ENCODE measurements around the gene NECTIN4. TPM values are rescaled to one million over a fixed set of nuclear protein-coding genes. Genes with fewer than 3 reads are reported as not detected.
A peak's percentile ranks its signal among the peaks of the same experiment; 100 is the strongest.

The NECTIN4 gene
- total and polyA plus RNA-seq, 2 experiments from 2014 or later, result 0.16 TPM; not detected in 1

GRCh38 chr1:161089938-161090337 lies 580 bp upstream of the NECTIN4 start:
- no peak overlapping the region for H3K4me3 Mint-ChIP-seq

More at GRCh38 chr1:161089938-161090337, 580 bp upstream of the NECTIN4 start:
- H2AFZ ChIP-seq, result peak overlapping the region; percentile 72; the same call in 1 of the 2 replicates
- no peak for DNase-seq (ENCODE audit: low spot score)
- Mint-ChIP-seq H3K4me1 (peaks cover 17% of the 10 kb centered on the region), H3K36me3 (ENCODE audit: low read depth) (no peaks in the 10 kb centered on the region), H3K9me3 (no peaks in the 10 kb centered on the region), H3K27ac (no peak overlapping the region), H3K27me3 (ENCODE audit: insufficient read depth, low read depth, poor library complexity) (peaks cover 11% of the 10 kb centered on the region)
- H3K79me2 ChIP-seq (replicated peaks; ENCODE audit: insufficient read depth), result no peaks in the 10 kb centered on the region
- TF ChIP-seq REST (IDR thresholded peaks at IDR 0.05; ENCODE audit: unreplicated experiment), result no peak
- TF ChIP-seq ETS1 (IDR thresholded peaks at IDR 0.05), result no peak
- TF ChIP-seq, protein P1, sequence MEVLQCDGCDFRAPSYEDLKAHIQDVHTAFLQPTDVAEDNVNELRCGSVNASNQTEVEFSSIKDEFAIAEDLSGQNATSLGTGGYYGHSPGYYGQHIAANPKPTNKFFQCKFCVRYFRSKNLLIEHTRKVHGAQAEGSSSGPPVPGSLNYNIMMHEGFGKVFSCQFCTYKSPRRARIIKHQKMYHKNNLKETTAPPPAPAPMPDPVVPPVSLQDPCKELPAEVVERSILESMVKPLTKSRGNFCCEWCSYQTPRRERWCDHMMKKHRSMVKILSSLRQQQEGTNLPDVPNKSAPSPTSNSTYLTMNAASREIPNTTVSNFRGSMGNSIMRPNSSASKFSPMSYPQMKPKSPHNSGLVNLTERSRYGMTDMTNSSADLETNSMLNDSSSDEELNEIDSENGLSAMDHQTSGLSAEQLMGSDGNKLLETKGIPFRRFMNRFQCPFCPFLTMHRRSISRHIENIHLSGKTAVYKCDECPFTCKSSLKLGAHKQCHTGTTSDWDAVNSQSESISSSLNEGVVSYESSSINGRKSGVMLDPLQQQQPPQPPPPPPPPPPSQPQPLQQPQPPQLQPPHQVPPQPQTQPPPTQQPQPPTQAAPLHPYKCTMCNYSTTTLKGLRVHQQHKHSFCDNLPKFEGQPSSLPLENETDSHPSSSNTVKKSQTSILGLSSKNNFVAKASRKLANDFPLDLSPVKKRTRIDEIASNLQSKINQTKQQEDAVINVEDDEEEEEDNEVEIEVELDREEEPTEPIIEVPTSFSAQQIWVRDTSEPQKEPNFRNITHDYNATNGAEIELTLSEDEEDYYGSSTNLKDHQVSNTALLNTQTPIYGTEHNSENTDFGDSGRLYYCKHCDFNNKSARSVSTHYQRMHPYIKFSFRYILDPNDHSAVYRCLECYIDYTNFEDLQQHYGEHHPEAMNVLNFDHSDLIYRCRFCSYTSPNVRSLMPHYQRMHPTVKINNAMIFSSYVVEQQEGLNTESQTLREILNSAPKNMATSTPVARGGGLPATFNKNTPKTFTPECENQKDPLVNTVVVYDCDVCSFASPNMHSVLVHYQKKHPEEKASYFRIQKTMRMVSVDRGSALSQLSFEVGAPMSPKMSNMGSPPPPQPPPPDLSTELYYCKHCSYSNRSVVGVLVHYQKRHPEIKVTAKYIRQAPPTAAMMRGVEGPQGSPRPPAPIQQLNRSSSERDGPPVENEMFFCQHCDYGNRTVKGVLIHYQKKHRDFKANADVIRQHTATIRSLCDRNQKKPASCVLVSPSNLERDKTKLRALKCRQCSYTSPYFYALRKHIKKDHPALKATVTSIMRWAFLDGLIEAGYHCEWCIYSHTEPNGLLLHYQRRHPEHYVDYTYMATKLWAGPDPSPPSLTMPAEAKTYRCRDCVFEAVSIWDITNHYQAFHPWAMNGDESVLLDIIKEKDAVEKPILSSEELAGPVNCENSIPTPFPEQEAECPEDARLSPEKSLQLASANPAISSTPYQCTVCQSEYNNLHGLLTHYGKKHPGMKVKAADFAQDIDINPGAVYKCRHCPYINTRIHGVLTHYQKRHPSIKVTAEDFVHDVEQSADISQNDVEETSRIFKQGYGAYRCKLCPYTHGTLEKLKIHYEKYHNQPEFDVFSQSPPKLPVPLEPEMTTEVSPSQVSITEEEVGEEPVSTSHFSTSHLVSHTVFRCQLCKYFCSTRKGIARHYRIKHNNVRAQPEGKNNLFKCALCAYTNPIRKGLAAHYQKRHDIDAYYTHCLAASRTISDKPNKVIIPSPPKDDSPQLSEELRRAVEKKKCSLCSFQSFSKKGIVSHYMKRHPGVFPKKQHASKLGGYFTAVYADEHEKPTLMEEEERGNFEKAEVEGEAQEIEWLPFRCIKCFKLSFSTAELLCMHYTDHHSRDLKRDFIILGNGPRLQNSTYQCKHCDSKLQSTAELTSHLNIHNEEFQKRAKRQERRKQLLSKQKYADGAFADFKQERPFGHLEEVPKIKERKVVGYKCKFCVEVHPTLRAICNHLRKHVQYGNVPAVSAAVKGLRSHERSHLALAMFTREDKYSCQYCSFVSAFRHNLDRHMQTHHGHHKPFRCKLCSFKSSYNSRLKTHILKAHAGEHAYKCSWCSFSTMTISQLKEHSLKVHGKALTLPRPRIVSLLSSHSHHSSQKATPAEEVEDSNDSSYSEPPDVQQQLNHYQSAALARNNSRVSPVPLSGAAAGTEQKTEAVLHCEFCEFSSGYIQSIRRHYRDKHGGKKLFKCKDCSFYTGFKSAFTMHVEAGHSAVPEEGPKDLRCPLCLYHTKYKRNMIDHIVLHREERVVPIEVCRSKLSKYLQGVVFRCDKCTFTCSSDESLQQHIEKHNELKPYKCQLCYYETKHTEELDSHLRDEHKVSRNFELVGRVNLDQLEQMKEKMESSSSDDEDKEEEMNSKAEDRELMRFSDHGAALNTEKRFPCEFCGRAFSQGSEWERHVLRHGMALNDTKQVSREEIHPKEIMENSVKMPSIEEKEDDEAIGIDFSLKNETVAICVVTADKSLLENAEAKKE (CRISPR knock-in tag; IDR thresholded peaks at IDR 0.05), result no peak
- no peak for TF ChIP-seq CREB1 (CRISPR knock-in tag; IDR thresholded peaks at IDR 0.05; ENCODE audit: low read depth)
- no peak for TF ChIP-seq EZH2phosphoT487 (IDR thresholded peaks at IDR 0.05; ENCODE audit: unreplicated experiment)
- TF ChIP-seq, protein P2, sequence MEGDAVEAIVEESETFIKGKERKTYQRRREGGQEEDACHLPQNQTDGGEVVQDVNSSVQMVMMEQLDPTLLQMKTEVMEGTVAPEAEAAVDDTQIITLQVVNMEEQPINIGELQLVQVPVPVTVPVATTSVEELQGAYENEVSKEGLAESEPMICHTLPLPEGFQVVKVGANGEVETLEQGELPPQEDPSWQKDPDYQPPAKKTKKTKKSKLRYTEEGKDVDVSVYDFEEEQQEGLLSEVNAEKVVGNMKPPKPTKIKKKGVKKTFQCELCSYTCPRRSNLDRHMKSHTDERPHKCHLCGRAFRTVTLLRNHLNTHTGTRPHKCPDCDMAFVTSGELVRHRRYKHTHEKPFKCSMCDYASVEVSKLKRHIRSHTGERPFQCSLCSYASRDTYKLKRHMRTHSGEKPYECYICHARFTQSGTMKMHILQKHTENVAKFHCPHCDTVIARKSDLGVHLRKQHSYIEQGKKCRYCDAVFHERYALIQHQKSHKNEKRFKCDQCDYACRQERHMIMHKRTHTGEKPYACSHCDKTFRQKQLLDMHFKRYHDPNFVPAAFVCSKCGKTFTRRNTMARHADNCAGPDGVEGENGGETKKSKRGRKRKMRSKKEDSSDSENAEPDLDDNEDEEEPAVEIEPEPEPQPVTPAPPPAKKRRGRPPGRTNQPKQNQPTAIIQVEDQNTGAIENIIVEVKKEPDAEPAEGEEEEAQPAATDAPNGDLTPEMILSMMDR (conservative IDR thresholded peaks at IDR 0.05; ENCODE audit: low read depth in 2 of 2), result no peak
- TF ChIP-seq JUNB (IDR thresholded peaks at IDR 0.05; ENCODE audit: unreplicated experiment), result no peak
- TF ChIP-seq ZNF114 (CRISPR knock-in tag; IDR thresholded peaks at IDR 0.05), result no peak
- TF ChIP-seq POLR2AphosphoS5 (IDR thresholded peaks at IDR 0.05; ENCODE audit: low read depth), result no peak
- TF ChIP-seq NANOG (IDR thresholded peaks at IDR 0.05; ENCODE audit: borderline replicate concordance), result no peak
- no peak for TF ChIP-seq STAT1 (IDR thresholded peaks at IDR 0.05; ENCODE audit: unreplicated experiment)
- no peak for TF ChIP-seq ZNF331 (CRISPR knock-in tag; IDR thresholded peaks at IDR 0.05; ENCODE audit: low read depth)
- no peak for TF ChIP-seq EZH2 (IDR thresholded peaks at IDR 0.05; ENCODE audit: low read depth, unreplicated experiment)
- H3K36me3 ChIP-seq (ENCODE audit: insufficient read depth), result no peaks in the 10 kb centered on the region
- H3K4me2 ChIP-seq, result no peak overlapping the region
- ATAC-seq, result no peak
- H3K9me2 ChIP-seq (ENCODE audit: insufficient read depth), result peaks cover 5% of the 10 kb centered on the region; the same call in 1 of the 2 replicates
- no peaks in the 10 kb centered on the region for H4K20me1 ChIP-seq (replicated peaks; ENCODE audit: insufficient read depth)
- peaks cover 7% of the 10 kb centered on the region for H3K4me1 ChIP-seq (ENCODE audit: insufficient read depth)
- no peaks in the 10 kb centered on the region for H3F3A ChIP-seq (replicated peaks; ENCODE audit: low read depth)
- H3K27ac ChIP-seq (ENCODE audit: low read depth), result no peak overlapping the region
- H3K4me3 ChIP-seq, result no peak overlapping the region
- H3K27me3 ChIP-seq (ENCODE audit: insufficient read depth), result no peaks in the 10 kb centered on the region

Measured in GM23338 (cell line).